ENCODE measurements around the gene GPR42.

GPR42 gene

DNA sequence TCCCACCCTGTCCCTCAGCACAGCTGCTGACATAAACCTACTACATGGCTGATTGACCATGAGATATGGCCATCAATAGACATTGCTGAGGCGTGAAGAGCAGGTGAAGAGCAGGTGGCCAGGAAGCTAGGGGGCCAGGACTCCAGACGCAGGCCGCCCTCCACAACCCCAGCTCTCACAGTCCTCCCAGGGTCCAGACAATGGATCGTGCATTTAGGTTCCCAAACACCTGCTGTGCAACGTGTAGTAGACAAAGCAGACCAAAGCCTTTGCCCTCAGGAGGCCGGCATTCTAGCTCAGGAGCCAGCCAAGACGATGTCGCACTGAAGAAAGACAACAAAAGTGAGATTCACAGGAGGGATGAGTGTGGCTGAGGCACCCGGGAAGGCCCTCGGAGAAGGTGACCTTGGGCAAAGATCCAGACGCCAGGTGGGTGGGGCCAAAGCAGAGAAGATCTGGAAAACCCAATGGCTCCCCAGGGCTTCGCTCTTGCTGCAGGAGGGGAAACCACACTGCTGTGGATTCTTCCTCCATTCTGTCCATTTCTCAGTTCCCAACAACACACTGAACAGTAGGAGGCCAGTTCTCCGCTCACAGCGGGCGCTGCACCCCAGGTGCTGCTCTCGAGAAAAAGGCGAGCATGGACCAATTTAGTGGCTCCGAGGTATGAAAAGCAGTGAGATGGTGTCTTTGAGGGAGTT lies 21.8 kb upstream of the GPR42 start:
- no peaks in the 10 kb centered on the region for H3K4me1 ChIP-seq (ENCODE audit: control insufficient read depth in 2 of 2, insufficient read depth in 1 of 2, low read depth in 1 of 2, low read length in 2 of 2)
- no CpG with 5 or more reads among the region's 18 CpGs for WGBS, 2 donors (ENCODE audit: extremely low coverage in 2 of 2, insufficient read length in 2 of 2, insufficient replicate concordance in 1 of 2)
- no peak overlapping the region for H4K91ac ChIP-seq (ENCODE audit: low read depth, low read length, poor library complexity)
- no peak overlapping the region for H2AFZ ChIP-seq (ENCODE audit: low read length)
- no peak overlapping the region for H3K27ac ChIP-seq (replicated peaks; ENCODE audit: low read length)
- H3K27me3 ChIP-seq (ENCODE audit: control insufficient read depth in 3 of 3, insufficient read depth in 3 of 3, low read depth in 1 of 3, low read length in 3 of 3): peaks cover 0 to 43% (median 4%) of the 10 kb centered on the region in 3 experiments
- H2BK15ac ChIP-seq (ENCODE audit: low read length): no peak overlapping the region
- H3K79me1 ChIP-seq (ENCODE audit: low read depth, low read length): no peaks in the 10 kb centered on the region
- H3K4me3 ChIP-seq (ENCODE audit: low read length in 2 of 2): no peak overlapping the region
- no peak overlapping the region for H3K18ac ChIP-seq (ENCODE audit: low read length)
- no peak overlapping the region for H3K9ac ChIP-seq (ENCODE audit: low read depth, low read length, poor library complexity)
- H4K8ac ChIP-seq (ENCODE audit: low read depth, low read length): no peak overlapping the region
- no peak overlapping the region for H3K14ac ChIP-seq (ENCODE audit: low read length)
- H3K4me2 ChIP-seq (ENCODE audit: insufficient read depth, low read length, poor library complexity, severe bottlenecking): no peak overlapping the region
- peaks cover 0 to 2% of the 10 kb centered on the region in 2 donors for H3K9me3 ChIP-seq (replicated peaks in 1 of 2; ENCODE audit: control insufficient read depth in 2 of 2, insufficient read depth in 1 of 2, low read depth in 1 of 2, low read length in 2 of 2)
- H2BK12ac ChIP-seq (ENCODE audit: low read length): no peak overlapping the region
- no peak overlapping the region for H2AK5ac ChIP-seq (ENCODE audit: low read depth, low read length)
- H2BK120ac ChIP-seq (ENCODE audit: low read depth, low read length): no peak overlapping the region
- no peak overlapping the region for H3K23ac ChIP-seq (ENCODE audit: low read depth, low read length, poor library complexity)
- H3K4ac ChIP-seq (ENCODE audit: low read length): no peak overlapping the region
- no peak for DNase-seq (ENCODE audit: low spot score)
- H3K36me3 ChIP-seq (replicated peaks in 1 of 2; ENCODE audit: control insufficient read depth in 2 of 2, insufficient read depth in 2 of 2, low read length in 2 of 2): no peaks in the 10 kb centered on the region
- peak overlapping the region; percentile 11 for H2BK5ac ChIP-seq (ENCODE audit: low read length)

DNA sequence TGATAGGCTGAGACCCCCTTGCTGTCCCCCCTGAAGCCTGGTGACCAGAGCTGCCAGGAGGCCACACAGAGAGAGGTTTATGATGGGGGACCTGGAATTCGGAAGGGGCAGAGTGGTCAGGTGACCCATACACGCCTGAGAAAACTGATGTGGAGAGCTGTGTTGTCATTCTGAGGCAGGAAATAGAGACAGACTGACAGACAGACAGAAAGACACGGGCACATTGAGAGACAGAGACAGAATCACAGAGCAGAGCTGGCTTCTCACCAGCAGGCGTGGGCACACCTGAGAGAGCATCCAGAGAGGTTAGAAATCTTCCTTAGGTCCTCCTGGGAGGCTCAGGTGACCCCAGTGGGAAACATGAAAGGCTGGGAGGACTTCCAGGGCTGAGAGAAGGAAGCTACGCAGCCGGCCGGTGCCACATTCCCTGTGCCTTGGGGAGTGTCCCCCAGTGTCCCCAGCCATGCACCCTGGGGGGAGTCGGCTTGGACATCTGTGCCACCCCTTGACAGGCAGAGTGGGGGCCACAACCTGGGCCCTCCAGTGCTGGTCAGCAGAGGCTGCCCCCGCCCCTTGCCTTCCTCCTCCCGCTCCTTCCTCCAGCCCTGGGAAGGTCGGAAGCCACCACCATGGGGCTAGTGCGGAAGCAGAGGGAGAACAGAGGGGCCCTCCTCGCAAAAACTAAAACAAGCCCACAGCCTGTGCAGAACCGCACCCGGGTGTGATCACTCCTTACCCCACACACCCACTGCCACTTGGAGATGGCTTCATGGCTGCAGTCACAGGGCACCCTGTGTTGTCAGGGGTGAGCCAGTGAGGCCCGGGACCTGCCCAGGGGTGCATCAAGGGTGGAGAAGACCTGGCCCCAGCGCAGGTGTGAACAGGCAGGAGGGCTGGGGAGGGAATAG lies 21.0 kb upstream of the GPR42 start:
- Histone ChIP-seq H2AFZ (ENCODE audit: low read length) (no peak overlapping the region), H3K4ac (ENCODE audit: low read length) (no peak overlapping the region), H3K27me3 (ENCODE audit: control insufficient read depth in 3 of 3, insufficient read depth in 3 of 3, low read depth in 1 of 3, low read length in 3 of 3) (peaks cover 0 to 38% (median 4%) of the 10 kb centered on the region in 3 experiments), H3K79me1 (ENCODE audit: low read depth, low read length) (no peaks in the 10 kb centered on the region), H2BK120ac (ENCODE audit: low read depth, low read length) (no peak overlapping the region), H3K9ac (ENCODE audit: low read depth, low read length, poor library complexity) (no peak overlapping the region), H3K23ac (ENCODE audit: low read depth, low read length, poor library complexity) (no peak overlapping the region), H4K8ac (ENCODE audit: low read depth, low read length) (no peak overlapping the region), H3K27ac (replicated peaks; ENCODE audit: low read length) (no peak overlapping the region), H4K91ac (ENCODE audit: low read depth, low read length, poor library complexity) (no peak overlapping the region), H3K18ac (ENCODE audit: low read length) (peak overlapping the region; percentile 16), H3K4me2 (ENCODE audit: insufficient read depth, low read length, poor library complexity, severe bottlenecking) (no peak overlapping the region), H2BK5ac (ENCODE audit: low read length) (peak overlapping the region; percentile 11), H3K4me3 (ENCODE audit: low read length in 2 of 2) (no peak overlapping the region), H2BK15ac (ENCODE audit: low read length) (peak overlapping the region; percentile 71), H2BK12ac (ENCODE audit: low read length) (peak overlapping the region; percentile 6), H3K14ac (ENCODE audit: low read length) (no peak overlapping the region), H3K9me3 (replicated peaks in 1 of 2; ENCODE audit: control insufficient read depth in 2 of 2, insufficient read depth in 1 of 2, low read depth in 1 of 2, low read length in 2 of 2) (no peaks in the 10 kb centered on the region), H3K36me3 (replicated peaks in 1 of 2; ENCODE audit: control insufficient read depth in 2 of 2, insufficient read depth in 2 of 2, low read length in 2 of 2) (no peaks in the 10 kb centered on the region), H3K4me1 (ENCODE audit: control insufficient read depth in 2 of 2, insufficient read depth in 1 of 2, low read depth in 1 of 2, low read length in 2 of 2) (no peaks in the 10 kb centered on the region), H2AK5ac (ENCODE audit: low read depth, low read length) (peak overlapping the region; percentile 35)
- WGBS, 2 donors (ENCODE audit: extremely low coverage in 2 of 2, insufficient read length in 2 of 2, insufficient replicate concordance in 1 of 2): no CpG with 5 or more reads among the region's 17 CpGs
- DNase-seq (ENCODE audit: low spot score): no peak

GRCh38 chr19:35350591-35350990 lies 20.3 kb upstream of the GPR42 start:
- Histone ChIP-seq H3K4me2 (ENCODE audit: insufficient read depth, low read length, poor library complexity, severe bottlenecking) (no peak overlapping the region), H2BK120ac (ENCODE audit: low read depth, low read length) (no peak overlapping the region), H2BK12ac (ENCODE audit: low read length) (no peak overlapping the region), H2AK5ac (ENCODE audit: low read depth, low read length) (no peak overlapping the region), H3K27me3 (ENCODE audit: control insufficient read depth in 3 of 3, insufficient read depth in 3 of 3, low read depth in 1 of 3, low read length in 3 of 3) (peaks cover 0 to 36% (median 4%) of the 10 kb centered on the region in 3 experiments), H3K23ac (ENCODE audit: low read depth, low read length, poor library complexity) (no peak overlapping the region), H2BK15ac (ENCODE audit: low read length) (no peak overlapping the region), H3K14ac (ENCODE audit: low read length) (no peak overlapping the region), H3K27ac (replicated peaks; ENCODE audit: low read length) (no peak overlapping the region), H4K91ac (ENCODE audit: low read depth, low read length, poor library complexity) (no peak overlapping the region), H3K4me1 (ENCODE audit: control insufficient read depth in 2 of 2, insufficient read depth in 1 of 2, low read depth in 1 of 2, low read length in 2 of 2) (no peaks in the 10 kb centered on the region), H2BK5ac (ENCODE audit: low read length) (peak overlapping the region; percentile 58), H3K79me1 (ENCODE audit: low read depth, low read length) (no peaks in the 10 kb centered on the region), H3K36me3 (replicated peaks in 1 of 2; ENCODE audit: control insufficient read depth in 2 of 2, insufficient read depth in 2 of 2, low read length in 2 of 2) (no peaks in the 10 kb centered on the region), H3K9me3 (replicated peaks in 1 of 2; ENCODE audit: control insufficient read depth in 2 of 2, insufficient read depth in 1 of 2, low read depth in 1 of 2, low read length in 2 of 2) (no peaks in the 10 kb centered on the region), H3K9ac (ENCODE audit: low read depth, low read length, poor library complexity) (peak overlapping the region; percentile 37), H4K8ac (ENCODE audit: low read depth, low read length) (no peak overlapping the region), H3K4me3 (ENCODE audit: low read length in 2 of 2) (no peak overlapping the region), H3K18ac (ENCODE audit: low read length) (no peak overlapping the region), H3K4ac (ENCODE audit: low read length) (no peak overlapping the region), H2AFZ (ENCODE audit: low read length) (no peak overlapping the region)
- no peak for DNase-seq (ENCODE audit: low spot score)
- no CpG with 5 or more reads among the region's 7 CpGs for WGBS, 2 donors (ENCODE audit: extremely low coverage in 2 of 2, insufficient read length in 2 of 2, insufficient replicate concordance in 1 of 2)
